Kidney (tissue), 14 donors: Measurements from ENCODE around the gene SERPINI1. TPM values are rescaled to one million over a fixed set of nuclear protein-coding genes. Genes with fewer than 3 reads are reported as not detected.

Source experiments
- DNase-seq, 5 donors: peaks; one replicate each; pipeline ENCODE4 v3.0.0-alpha.2; 2013 to 2020
- FAIRE-seq: peaks from 2 replicates; lab custom pipeline; 2012; peaks lifted over from hg19 to GRCh38; lab: Jason Lieb, UNC
- H3K27ac ChIP-seq, 2 donors: one replicate each; pipeline ENCODE4 v1.7.0; 2013; ENCODE audit warnings: low read depth in 2 of 2, low read length in 2 of 2, inconsistent platforms in 1 of 2
- H3K27me3 ChIP-seq: one replicate; pipeline ENCODE4 v1.7.1; 2013; ENCODE audit warnings: low read length, inconsistent platforms; ENCODE audit not compliant: control insufficient read depth, insufficient read depth
- H3K36me3 ChIP-seq, 3 donors: one replicate each; pipeline versions ENCODE4 v1.7.0 to v1.7.1; 2013; ENCODE audit warnings: low read length in 3 of 3, control low read depth in 1 of 3, inconsistent platforms in 1 of 3; ENCODE audit not compliant: insufficient read depth in 3 of 3, control insufficient read depth in 2 of 3
- H3K4me1 ChIP-seq, 3 donors: one replicate each; pipeline versions ENCODE4 v1.7.0 to v1.7.1; 2013; ENCODE audit warnings: low read length in 3 of 3, inconsistent platforms in 1 of 3, low read depth in 1 of 3; ENCODE audit not compliant: control insufficient read depth in 2 of 3, insufficient read depth in 2 of 3
- H3K4me3 ChIP-seq, 3 donors: one replicate each; pipeline versions ENCODE4 v1.7.0 to v1.8.1; 2013; ENCODE audit warnings: low read length in 3 of 3, control low read depth in 1 of 3, inconsistent platforms in 1 of 3
- H3K9ac ChIP-seq, 3 donors: one replicate each; pipeline versions ENCODE4 v1.7.0 to v1.7.1; 2013; ENCODE audit warnings: low read length in 3 of 3, control low read depth in 1 of 3, inconsistent platforms in 1 of 3
- H3K9me3 ChIP-seq, 3 donors: one replicate each; pipeline versions ENCODE4 v1.7.0 to v1.7.1; 2013; ENCODE audit warnings: low read length in 3 of 3, control low read depth in 1 of 3, inconsistent platforms in 1 of 3; ENCODE audit not compliant: control insufficient read depth in 2 of 3, insufficient read depth in 1 of 3
- intact Hi-C: fragments of 100-400 bp; cut with DNase I; formaldehyde crosslinking; loops from one replicate; pipeline ENCODE4 v1.11.1; 2022
- polyA plus RNA-seq: library from polyadenylated mRNA; stranded (reverse); fragments of 350-450 nt; fragmentation: Illumina TruSeq; extraction: RNeasy Lipid Tissue Mini Kit (QIAGEN cat#74804); gene quantifications from one replicate; pipeline ENCODE4 v1.2.3, GENCODE V29; 2014; ENCODE audit warnings: low read depth, low replicate concordance; ENCODE audit not compliant: insufficient read depth
- total RNA-seq: library from RNA; stranded (reverse); fragmentation: NEBNext Ultra II Directional; extraction: Animal tissue kit (Norgen Biotek cat#: 25700); gene quantifications from one replicate; pipeline ENCODE4 v1.2.1, GENCODE V29; 2021
- TF ChIP-seq, protein P1 (sequence below): IDR thresholded peaks from 3 replicates; pipeline ENCODE4 v1.5.1; 2012; ENCODE audit warnings: mild to moderate bottlenecking, moderate library complexity, borderline replicate concordance; ENCODE audit not compliant: insufficient read depth; ENCODE audit errors: extremely low read depth
- donor health status: control.
- donor health status: control.
- donor health status: control.
- donor health status: control.
- donor health status: control.
- donor health status: DM: yes; HTN: yes; CAD: no.
- donor health status: Normal renal cell carcinoma (clear cell type).

The SERPINI1 gene
- total and polyA plus RNA-seq, 2 donors from 2014 or later: 9.5 to 35.3 TPM

- Histone ChIP-seq H3K4me1 (no peaks in the 10 kb centered on the region), H3K9ac (no peak overlapping the region)
Observed at GRCh38 chr3:167837466-167837865, 101.9 kb downstream of the SERPINI1 start.

GRCh38 chr3:167839460-167840134, 104.1 kb downstream of the SERPINI1 start:
- no peak for FAIRE-seq
- intact Hi-C loops: no loop called here
- no peak overlapping the region for H3K27ac ChIP-seq

More at GRCh38 chr3:167837466-167837865, 101.9 kb downstream of the SERPINI1 start:
- Histone ChIP-seq H3K27me3 (no peaks in the 10 kb centered on the region), H3K4me3 (no peak overlapping the region), H3K36me3 (no peaks in the 10 kb centered on the region), H3K9me3 (no peaks in the 10 kb centered on the region), H3K27ac (no peak overlapping the region)
- FAIRE-seq (peak; percentile 62), DNase-seq (no peak)
- intact Hi-C loops: no loop called here
- TF ChIP-seq, protein P1, sequence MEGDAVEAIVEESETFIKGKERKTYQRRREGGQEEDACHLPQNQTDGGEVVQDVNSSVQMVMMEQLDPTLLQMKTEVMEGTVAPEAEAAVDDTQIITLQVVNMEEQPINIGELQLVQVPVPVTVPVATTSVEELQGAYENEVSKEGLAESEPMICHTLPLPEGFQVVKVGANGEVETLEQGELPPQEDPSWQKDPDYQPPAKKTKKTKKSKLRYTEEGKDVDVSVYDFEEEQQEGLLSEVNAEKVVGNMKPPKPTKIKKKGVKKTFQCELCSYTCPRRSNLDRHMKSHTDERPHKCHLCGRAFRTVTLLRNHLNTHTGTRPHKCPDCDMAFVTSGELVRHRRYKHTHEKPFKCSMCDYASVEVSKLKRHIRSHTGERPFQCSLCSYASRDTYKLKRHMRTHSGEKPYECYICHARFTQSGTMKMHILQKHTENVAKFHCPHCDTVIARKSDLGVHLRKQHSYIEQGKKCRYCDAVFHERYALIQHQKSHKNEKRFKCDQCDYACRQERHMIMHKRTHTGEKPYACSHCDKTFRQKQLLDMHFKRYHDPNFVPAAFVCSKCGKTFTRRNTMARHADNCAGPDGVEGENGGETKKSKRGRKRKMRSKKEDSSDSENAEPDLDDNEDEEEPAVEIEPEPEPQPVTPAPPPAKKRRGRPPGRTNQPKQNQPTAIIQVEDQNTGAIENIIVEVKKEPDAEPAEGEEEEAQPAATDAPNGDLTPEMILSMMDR: peak; percentile 3

GRCh38 chr3:167840247-167840646, 104.7 kb downstream of the SERPINI1 start:
- Histone ChIP-seq H3K27ac (no peak overlapping the region), H3K4me3 (no peak overlapping the region), H3K36me3 (no peaks in the 10 kb centered on the region), H3K4me1 (no peaks in the 10 kb centered on the region), H3K9me3 (no peaks in the 10 kb centered on the region), H3K9ac (no peak overlapping the region), H3K27me3 (no peaks in the 10 kb centered on the region)
- intact Hi-C loops: no loop called here
- TF ChIP-seq, protein P1: no peak
- DNase-seq: no peak
- no peak for FAIRE-seq

More at GRCh38 chr3:167839460-167840134, 104.1 kb downstream of the SERPINI1 start:
- no peak overlapping the region for H3K9ac ChIP-seq
- DNase-seq: no peak
- no peaks in the 10 kb centered on the region for H3K27me3 ChIP-seq
- H3K4me1 ChIP-seq: no peaks in the 10 kb centered on the region
- H3K9me3 ChIP-seq: no peaks in the 10 kb centered on the region
- no peak overlapping the region for H3K4me3 ChIP-seq
- H3K36me3 ChIP-seq: no peaks in the 10 kb centered on the region
- TF ChIP-seq, protein P1: no peak
